ENCODE results near the gene LAMC2.

DNA sequence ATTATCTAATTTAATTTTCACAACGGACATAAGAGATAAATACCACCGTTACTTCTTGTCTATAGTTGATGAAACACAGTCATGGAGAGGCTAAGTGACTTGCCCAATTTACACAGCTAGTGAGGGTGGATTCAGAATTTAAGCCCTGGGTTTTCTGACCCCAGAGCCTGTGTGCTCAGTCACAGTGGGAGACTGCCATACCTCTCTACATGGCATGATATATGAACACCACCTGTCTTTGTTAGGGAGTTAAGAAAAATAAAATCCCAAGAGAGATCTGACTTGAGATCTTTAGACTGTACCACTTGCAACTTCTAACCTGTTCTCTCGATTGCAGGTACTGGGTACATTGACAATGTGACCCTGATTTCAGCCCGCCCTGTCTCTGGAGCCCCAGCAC, 40.3 kb downstream of the LAMC2 start:
- TF ChIP-seq, protein P1, sequence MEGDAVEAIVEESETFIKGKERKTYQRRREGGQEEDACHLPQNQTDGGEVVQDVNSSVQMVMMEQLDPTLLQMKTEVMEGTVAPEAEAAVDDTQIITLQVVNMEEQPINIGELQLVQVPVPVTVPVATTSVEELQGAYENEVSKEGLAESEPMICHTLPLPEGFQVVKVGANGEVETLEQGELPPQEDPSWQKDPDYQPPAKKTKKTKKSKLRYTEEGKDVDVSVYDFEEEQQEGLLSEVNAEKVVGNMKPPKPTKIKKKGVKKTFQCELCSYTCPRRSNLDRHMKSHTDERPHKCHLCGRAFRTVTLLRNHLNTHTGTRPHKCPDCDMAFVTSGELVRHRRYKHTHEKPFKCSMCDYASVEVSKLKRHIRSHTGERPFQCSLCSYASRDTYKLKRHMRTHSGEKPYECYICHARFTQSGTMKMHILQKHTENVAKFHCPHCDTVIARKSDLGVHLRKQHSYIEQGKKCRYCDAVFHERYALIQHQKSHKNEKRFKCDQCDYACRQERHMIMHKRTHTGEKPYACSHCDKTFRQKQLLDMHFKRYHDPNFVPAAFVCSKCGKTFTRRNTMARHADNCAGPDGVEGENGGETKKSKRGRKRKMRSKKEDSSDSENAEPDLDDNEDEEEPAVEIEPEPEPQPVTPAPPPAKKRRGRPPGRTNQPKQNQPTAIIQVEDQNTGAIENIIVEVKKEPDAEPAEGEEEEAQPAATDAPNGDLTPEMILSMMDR (IDR thresholded peaks at IDR 0.05): no peak
- TF ChIP-seq POLR2A (IDR thresholded peaks at IDR 0.05): no peak
